H1 (cell line): Measurements from ENCODE around the gene RASSF5. TPM values are rescaled to one million over a fixed set of nuclear protein-coding genes. Genes with fewer than 3 reads are reported as not detected.

Experiments used
- GTF2F1 ChIP-seq: IDR thresholded peaks from 2 replicates; pipeline ENCODE4 v1.6.1; 2012; ENCODE audit warnings: low read depth, low read length, improper control_type of control experiment, borderline replicate concordance
- JUND ChIP-seq: IDR thresholded peaks from 2 replicates; pipeline ENCODE4 v1.6.1; 2011; ENCODE audit warnings: mild to moderate bottlenecking, improper control_type of control experiment, low read length
- polyA plus RNA-seq, 7 experiments: library from polyadenylated mRNA; depleted of rRNA in 3 of 7; stranded (reverse) in 5 of 7; unstranded in 2 of 7; fragments of >200 nt in 5 of 7; fragments of 200-250 nt in 2 of 7; gene quantifications; 1 replicate in 5 of 7; 2 replicates in 1 of 7; 4 replicates in 1 of 7; pipeline versions ENCODE4 v1.2.1 to v1.2.3, GENCODE V29; 2011 to 2013; ENCODE audit warnings: missing spikeins in 2 of 7, mixed read lengths in 2 of 7
- total RNA-seq: library from RNA; stranded (reverse); fragmentation: NEBNext Ultra II Directional; extraction: Animal tissue kit (Norgen Biotek cat#: 25700); gene quantifications from 2 replicates; pipeline ENCODE4 v1.2.1, GENCODE V29; 2021
- TF ChIP-seq, protein P1 (sequence below), 3 experiments: IDR thresholded peaks; 1 replicate in 2 of 3; 2 replicates in 1 of 3; pipeline versions ENCODE4 v1.5.1 to v1.6.1; 2011; ENCODE audit warnings: low read length in 3 of 3, mild to moderate bottlenecking in 3 of 3, inconsistent platforms in 2 of 3, low read depth in 1 of 3, moderate library complexity in 1 of 3; ENCODE audit not compliant: insufficient read depth in 1 of 3; ENCODE audit errors: control extremely low read depth in 1 of 3

The RASSF5 gene
- total and polyA plus RNA-seq, 2 of the 8 experiments (the other 6 are each of a cell fraction or from before 2014, with no cell fraction given): 0.82 to 1.8 TPM

DNA sequence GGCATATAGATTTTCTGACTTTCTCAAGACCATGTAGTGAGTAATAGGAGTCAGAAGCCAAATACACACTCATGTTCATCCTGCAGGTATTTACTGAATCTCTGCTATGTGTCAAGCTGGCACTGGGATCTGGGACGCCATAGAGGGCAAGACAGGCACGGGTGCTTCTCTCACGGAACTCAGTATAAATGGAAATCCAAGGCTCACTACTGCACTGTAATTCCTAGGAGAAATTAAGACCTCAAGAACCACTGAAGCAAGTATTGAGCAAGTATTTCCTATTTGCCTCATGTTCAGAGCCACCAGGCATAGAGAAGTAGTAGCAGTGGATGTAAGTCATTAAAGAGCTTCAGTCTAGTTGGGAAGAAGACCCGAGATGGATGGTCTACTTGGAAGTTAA is 66.0 kb downstream of the RASSF5 start (continued):
- TF ChIP-seq, protein P1, sequence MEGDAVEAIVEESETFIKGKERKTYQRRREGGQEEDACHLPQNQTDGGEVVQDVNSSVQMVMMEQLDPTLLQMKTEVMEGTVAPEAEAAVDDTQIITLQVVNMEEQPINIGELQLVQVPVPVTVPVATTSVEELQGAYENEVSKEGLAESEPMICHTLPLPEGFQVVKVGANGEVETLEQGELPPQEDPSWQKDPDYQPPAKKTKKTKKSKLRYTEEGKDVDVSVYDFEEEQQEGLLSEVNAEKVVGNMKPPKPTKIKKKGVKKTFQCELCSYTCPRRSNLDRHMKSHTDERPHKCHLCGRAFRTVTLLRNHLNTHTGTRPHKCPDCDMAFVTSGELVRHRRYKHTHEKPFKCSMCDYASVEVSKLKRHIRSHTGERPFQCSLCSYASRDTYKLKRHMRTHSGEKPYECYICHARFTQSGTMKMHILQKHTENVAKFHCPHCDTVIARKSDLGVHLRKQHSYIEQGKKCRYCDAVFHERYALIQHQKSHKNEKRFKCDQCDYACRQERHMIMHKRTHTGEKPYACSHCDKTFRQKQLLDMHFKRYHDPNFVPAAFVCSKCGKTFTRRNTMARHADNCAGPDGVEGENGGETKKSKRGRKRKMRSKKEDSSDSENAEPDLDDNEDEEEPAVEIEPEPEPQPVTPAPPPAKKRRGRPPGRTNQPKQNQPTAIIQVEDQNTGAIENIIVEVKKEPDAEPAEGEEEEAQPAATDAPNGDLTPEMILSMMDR (IDR thresholded peaks at IDR 0.05; ENCODE audit: control extremely low read depth in 1 of 3, insufficient read depth in 1 of 3, low read depth in 1 of 3, low read length in 3 of 3): no peak
- no peak for TF ChIP-seq GTF2F1
- TF ChIP-seq JUND: no peak
